Calu3 (cell line): ENCODE results near the gene C11orf91. TPM values are rescaled to one million over a fixed set of nuclear protein-coding genes. Genes with fewer than 3 reads are reported as not detected.
A peak's percentile ranks its signal among the peaks of the same experiment; 100 is the strongest.

Experiments
- BruUV-seq: library from RNA; stranded (reverse); fragments of 400-500 nt; replicated peaks from 2 replicates; lab custom pipeline; 2021; lab: Mats Ljungman, UMichigan
- CTCF ChIA-PET: fragments of 300-600 bp; sonication (Branson Sonifier 250); formaldehyde crosslinking; loops from one replicate; lab custom pipeline; 2022; ENCODE audit warnings: antibody characterized with exemption; lab: Charles Lee
- DNase-seq: peaks from one replicate; pipeline ENCODE4 v3.0.0; 2022
- H3K27ac Mint-ChIP-seq: one replicate; pipeline ENCODE4 v1.8.0; 2022; ENCODE audit warnings: mixed read lengths; ENCODE audit not compliant: unreplicated experiment
- H3K27me3 Mint-ChIP-seq: one replicate; pipeline ENCODE4 v1.8.0; 2022; ENCODE audit warnings: mixed read lengths; ENCODE audit not compliant: unreplicated experiment
- H3K36me3 Mint-ChIP-seq: one replicate; pipeline ENCODE4 v1.8.0; 2022; ENCODE audit warnings: mild to moderate bottlenecking, moderate library complexity, mixed read lengths; ENCODE audit not compliant: insufficient read depth, unreplicated experiment
- H3K4me1 Mint-ChIP-seq: one replicate; pipeline ENCODE4 v1.8.0; 2022; ENCODE audit warnings: mild to moderate bottlenecking, low read depth, mixed read lengths; ENCODE audit not compliant: unreplicated experiment
- H3K4me3 Mint-ChIP-seq: one replicate; pipeline ENCODE4 v1.8.0; 2022; ENCODE audit warnings: mild to moderate bottlenecking, low read depth, moderate library complexity, mixed read lengths; ENCODE audit not compliant: unreplicated experiment
- H3K9me3 Mint-ChIP-seq: one replicate; pipeline ENCODE4 v1.8.0; 2022; ENCODE audit warnings: low read depth, mixed read lengths; ENCODE audit not compliant: unreplicated experiment
- intact Hi-C: fragments of 100-400 bp; cut with micrococcal nuclease; formaldehyde crosslinking; loops from one replicate; pipeline ENCODE4 v1.10.0; 2022; ENCODE audit not compliant: unreplicated experiment
- total RNA-seq: library from RNA; stranded (reverse); gene quantifications from 2 replicates; pipeline ENCODE4 v1.2.3, GENCODE V29; 2022
- TF ChIP-seq, protein P1 (sequence below): fragments of 200-600 bp; IDR thresholded peaks from one replicate; pipeline ENCODE4 v1.8.0; 2022; ENCODE audit warnings: antibody characterized with exemption; ENCODE audit not compliant: unreplicated experiment

Gene C11orf91
- total RNA-seq, 1 experiment from 2014 or later: 5.8 TPM

DNA sequence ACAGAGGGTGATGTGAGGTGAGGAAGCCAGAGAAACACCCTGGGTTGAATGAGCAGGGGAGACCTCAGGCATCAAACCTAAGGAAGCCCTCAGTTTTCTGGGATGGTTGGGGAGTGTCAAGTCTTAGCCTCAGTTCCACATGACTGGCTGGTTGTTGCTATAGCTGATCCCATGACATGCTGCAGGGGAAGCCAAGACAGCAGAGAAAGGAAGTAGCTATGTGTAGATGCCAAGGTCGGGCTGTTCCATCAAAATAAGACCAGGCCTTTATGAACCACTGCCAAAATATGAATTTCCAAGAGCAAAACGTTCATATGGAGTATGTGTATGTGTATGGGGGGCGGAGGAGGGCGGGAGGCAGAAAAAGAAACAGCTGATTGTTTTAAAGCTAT, 24.0 kb upstream of the C11orf91 start:
- H3K4me1 Mint-ChIP-seq: peaks cover 99% of the 10 kb centered on the region
- H3K4me3 Mint-ChIP-seq: peak overlapping the region; percentile 49
- CTCF ChIA-PET: interaction anchor here (1.0 to 1.3 kb wide), 2 partner anchors 17 to 32 kb away, joined by 3 to 4 read pairs; no protein-coding TSS in a partner anchor
- H3K27ac Mint-ChIP-seq: peak overlapping the region; percentile 83
- TF ChIP-seq, protein P1, sequence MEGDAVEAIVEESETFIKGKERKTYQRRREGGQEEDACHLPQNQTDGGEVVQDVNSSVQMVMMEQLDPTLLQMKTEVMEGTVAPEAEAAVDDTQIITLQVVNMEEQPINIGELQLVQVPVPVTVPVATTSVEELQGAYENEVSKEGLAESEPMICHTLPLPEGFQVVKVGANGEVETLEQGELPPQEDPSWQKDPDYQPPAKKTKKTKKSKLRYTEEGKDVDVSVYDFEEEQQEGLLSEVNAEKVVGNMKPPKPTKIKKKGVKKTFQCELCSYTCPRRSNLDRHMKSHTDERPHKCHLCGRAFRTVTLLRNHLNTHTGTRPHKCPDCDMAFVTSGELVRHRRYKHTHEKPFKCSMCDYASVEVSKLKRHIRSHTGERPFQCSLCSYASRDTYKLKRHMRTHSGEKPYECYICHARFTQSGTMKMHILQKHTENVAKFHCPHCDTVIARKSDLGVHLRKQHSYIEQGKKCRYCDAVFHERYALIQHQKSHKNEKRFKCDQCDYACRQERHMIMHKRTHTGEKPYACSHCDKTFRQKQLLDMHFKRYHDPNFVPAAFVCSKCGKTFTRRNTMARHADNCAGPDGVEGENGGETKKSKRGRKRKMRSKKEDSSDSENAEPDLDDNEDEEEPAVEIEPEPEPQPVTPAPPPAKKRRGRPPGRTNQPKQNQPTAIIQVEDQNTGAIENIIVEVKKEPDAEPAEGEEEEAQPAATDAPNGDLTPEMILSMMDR: no peak
- no TSS peak for BruUV-seq
- H3K9me3 Mint-ChIP-seq: no peaks in the 10 kb centered on the region
- DNase-seq: no peak
- H3K27me3 Mint-ChIP-seq: no peaks in the 10 kb centered on the region
- intact Hi-C loops: no loop called here
- peaks cover 97% of the 10 kb centered on the region for H3K36me3 Mint-ChIP-seq

DNA sequence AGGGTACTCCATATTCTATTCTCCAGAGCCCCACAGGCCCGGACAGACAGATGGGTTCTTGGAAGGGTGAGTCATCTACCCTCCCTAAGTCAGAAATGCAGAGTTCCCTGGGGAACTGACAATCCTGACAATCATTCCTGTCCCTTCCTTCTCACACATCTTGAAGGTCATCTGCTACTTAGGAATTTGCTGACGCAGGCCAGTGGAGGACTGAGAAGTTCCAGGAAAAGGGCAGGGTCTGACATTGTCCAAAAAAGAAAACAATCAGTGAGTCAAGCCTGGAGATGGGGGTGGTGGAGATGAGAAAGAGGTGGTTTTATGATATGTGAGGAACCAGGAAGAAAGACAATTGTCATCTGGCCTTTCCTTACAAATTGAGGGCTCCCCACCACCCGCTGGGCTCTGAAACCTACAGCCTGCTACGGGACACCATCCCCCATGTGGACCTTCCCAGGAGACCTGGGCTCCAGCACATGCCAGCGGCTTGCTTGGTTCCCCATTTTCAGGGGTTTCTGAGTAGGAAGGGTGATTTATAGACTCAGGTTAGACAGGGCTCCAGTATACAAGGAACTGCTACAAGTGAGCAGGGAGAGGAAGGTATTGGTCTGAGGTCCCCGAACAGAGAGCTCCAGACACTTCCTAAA, 22.7 kb upstream of the C11orf91 start:
- intact Hi-C loops: no loop called here
- Mint-ChIP-seq H3K9me3 (no peaks in the 10 kb centered on the region), H3K4me3 (peak overlapping the region; percentile 49), H3K4me1 (peaks cover 94% of the 10 kb centered on the region), H3K27ac (peak overlapping the region; percentile 83), H3K27me3 (no peaks in the 10 kb centered on the region), H3K36me3 (peaks cover 97% of the 10 kb centered on the region)
- DNase-seq: no peak
- no TSS peak for BruUV-seq
- CTCF ChIA-PET: interaction anchor here (0.7 to 1.0 kb wide), 3 partner anchors 9 to 16 kb away, joined by 3 read pairs; no protein-coding TSS in a partner anchor
- TF ChIP-seq, protein P1: no peak

DNA sequence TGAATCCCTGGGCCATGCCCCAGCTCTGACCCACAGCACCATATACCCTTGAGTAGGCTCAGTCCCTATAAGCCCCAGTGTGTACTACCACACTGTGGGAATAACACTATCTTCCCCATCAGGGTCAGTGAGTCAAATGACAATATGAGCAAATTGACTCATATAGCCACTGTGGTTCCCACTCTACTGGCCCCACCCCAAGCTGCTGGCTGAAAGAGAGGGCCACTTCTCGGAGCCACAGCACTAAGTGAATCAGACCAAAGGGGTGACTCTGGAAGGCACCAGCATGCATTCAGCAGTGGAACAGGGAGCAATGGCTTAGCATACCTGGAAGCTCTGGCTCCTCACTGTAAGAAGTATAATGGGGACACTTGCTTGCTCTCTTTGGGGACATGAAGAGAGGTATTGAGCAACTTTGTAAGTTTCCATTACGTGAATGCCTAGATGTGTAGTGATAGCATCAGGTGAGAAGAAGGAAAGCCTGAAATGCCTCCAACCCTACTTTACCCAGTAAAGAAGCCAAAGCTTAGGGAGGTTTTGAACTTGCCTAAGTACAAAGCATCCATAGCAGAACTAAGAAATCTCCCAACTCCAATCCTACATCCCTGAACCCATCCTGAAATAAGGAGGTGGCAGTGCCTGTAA, 22.1 kb upstream of the C11orf91 start:
- CTCF ChIA-PET: no interaction called here
- peaks cover 98% of the 10 kb centered on the region for H3K36me3 Mint-ChIP-seq
- no peaks in the 10 kb centered on the region for H3K27me3 Mint-ChIP-seq
- BruUV-seq: no TSS peak
- intact Hi-C loops: no loop called here
- DNase-seq: no peak
- no peaks in the 10 kb centered on the region for H3K9me3 Mint-ChIP-seq
- H3K27ac Mint-ChIP-seq: peak overlapping the region; percentile 83
- peaks cover 89% of the 10 kb centered on the region for H3K4me1 Mint-ChIP-seq
- TF ChIP-seq, protein P1: no peak
- H3K4me3 Mint-ChIP-seq: peak overlapping the region; percentile 49

DNA sequence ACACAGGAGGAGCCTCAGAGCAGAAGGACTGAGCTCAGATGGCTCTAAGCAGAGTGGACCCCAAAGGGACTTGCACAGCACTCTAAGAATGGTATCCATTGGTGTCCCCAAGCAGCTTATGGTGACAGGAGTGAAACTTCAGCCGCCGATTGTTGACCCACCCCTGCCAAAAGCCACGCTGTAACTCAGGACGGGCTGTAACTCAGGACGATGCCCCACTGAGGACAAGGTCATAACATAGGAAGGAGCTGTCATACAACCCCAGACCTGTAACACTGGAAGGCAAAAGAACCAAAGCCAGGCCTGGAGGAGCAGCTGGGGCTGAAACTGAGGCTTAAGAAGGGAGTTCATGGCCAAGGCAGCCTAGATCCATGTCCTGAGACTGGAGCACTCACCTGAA, 21.4 kb upstream of the C11orf91 start:
- H3K9me3 Mint-ChIP-seq: no peaks in the 10 kb centered on the region
- H3K27me3 Mint-ChIP-seq: no peaks in the 10 kb centered on the region
- peaks cover 96% of the 10 kb centered on the region for H3K36me3 Mint-ChIP-seq
- CTCF ChIA-PET: no interaction called here
- intact Hi-C loops: no loop called here
- H3K27ac Mint-ChIP-seq: peak overlapping the region; percentile 83
- peak overlapping the region; percentile 49 for H3K4me3 Mint-ChIP-seq
- peaks cover 89% of the 10 kb centered on the region for H3K4me1 Mint-ChIP-seq
- no TSS peak for BruUV-seq
- no peak for DNase-seq
- TF ChIP-seq, protein P1: no peak
